ENCODE results near the gene CHCHD6.

The CHCHD6 gene

GRCh38 chr3:126946405-126946804, 242.4 kb downstream of the CHCHD6 start:
- Mint-ChIP-seq H3K9me3 (no peaks in the 10 kb centered on the region), H3K36me3 (peaks cover 17 to 33% of the 10 kb centered on the region in 2 donors), H3K4me3 (no peak overlapping the region), H3K4me1 (peaks cover 19 to 37% of the 10 kb centered on the region in 2 donors), H3K27ac (no peak overlapping the region), H3K27me3 (peaks cover 0 to 3% of the 10 kb centered on the region in 2 donors)
- no peak for ATAC-seq (replicated peaks)
- DNase-seq, result no peak

- H3K27ac Mint-ChIP-seq, result no peak overlapping the region
- DNase-seq, result no peak
- H3K4me3 Mint-ChIP-seq, result no peak overlapping the region
Measured at GRCh38 chr3:126947429-126947828, 243.4 kb downstream of the CHCHD6 start.

GRCh38 chr3:126948980-126949535, 245.0 kb downstream of the CHCHD6 start:
- DNase-seq (no peak), ATAC-seq (replicated peaks) (no peak)
- Mint-ChIP-seq H3K36me3 (peaks cover 11 to 28% of the 10 kb centered on the region in 2 donors), H3K4me1 (peaks cover 22 to 28% of the 10 kb centered on the region in 2 donors), H3K27ac (no peak overlapping the region), H3K9me3 (no peaks in the 10 kb centered on the region), H3K27me3 (peaks cover 0 to 3% of the 10 kb centered on the region in 2 donors), H3K4me3 (no peak overlapping the region)

More at GRCh38 chr3:126947429-126947828, 243.4 kb downstream of the CHCHD6 start:
- ATAC-seq (replicated peaks), result peak in 1 of 2 donors; percentile 38
- peaks cover 0 to 3% of the 10 kb centered on the region in 2 donors for H3K27me3 Mint-ChIP-seq
- peaks cover 19 to 31% of the 10 kb centered on the region in 2 donors for H3K4me1 Mint-ChIP-seq
- no peaks in the 10 kb centered on the region for H3K9me3 Mint-ChIP-seq
- peaks cover 17 to 29% of the 10 kb centered on the region in 2 donors for H3K36me3 Mint-ChIP-seq

GRCh38 chr3:126951561-126951960, 247.5 kb downstream of the CHCHD6 start:
- no peak overlapping the region for H3K4me3 Mint-ChIP-seq
- no peak for ATAC-seq (replicated peaks)

GRCh38 chr3:126952261-126952982, 248.4 kb downstream of the CHCHD6 start:
- H3K4me3 Mint-ChIP-seq, result no peak overlapping the region
- no peak for DNase-seq
- H3K27me3 Mint-ChIP-seq, result no peaks in the 10 kb centered on the region
- H3K27ac Mint-ChIP-seq, result no peak overlapping the region
- H3K9me3 Mint-ChIP-seq, result no peaks in the 10 kb centered on the region
- H3K36me3 Mint-ChIP-seq, result peaks cover 10 to 17% of the 10 kb centered on the region in 2 donors
- H3K4me1 Mint-ChIP-seq, result peaks cover 20 to 36% of the 10 kb centered on the region in 2 donors
- no peak for ATAC-seq (replicated peaks)

More at GRCh38 chr3:126951561-126951960, 247.5 kb downstream of the CHCHD6 start:
- no peak for DNase-seq
- Mint-ChIP-seq H3K27me3 (peaks cover 0 to 3% of the 10 kb centered on the region in 2 donors), H3K4me1 (peaks cover 25 to 37% of the 10 kb centered on the region in 2 donors), H3K9me3 (no peaks in the 10 kb centered on the region), H3K27ac (no peak overlapping the region), H3K36me3 (peaks cover 10 to 21% of the 10 kb centered on the region in 2 donors)

GRCh38 chr3:126952983-126953660, 249.1 kb downstream of the CHCHD6 start:
- Mint-ChIP-seq H3K4me1 (peaks cover 20 to 35% of the 10 kb centered on the region in 2 donors), H3K9me3 (no peaks in the 10 kb centered on the region), H3K4me3 (no peak overlapping the region), H3K27ac (peak overlapping the region; percentile 4), H3K36me3 (peaks cover 10 to 19% of the 10 kb centered on the region in 2 donors), H3K27me3 (no peaks in the 10 kb centered on the region)
- no peak for ATAC-seq (replicated peaks)
- no peak for DNase-seq

- Mint-ChIP-seq H3K4me1 (peaks cover 20 to 35% of the 10 kb centered on the region in 2 donors), H3K36me3 (peaks cover 1 to 14% of the 10 kb centered on the region in 2 donors), H3K9me3 (no peaks in the 10 kb centered on the region), H3K27ac (peak overlapping the region; percentile 99), H3K4me3 (peak overlapping the region; percentile 52 to 77), H3K27me3 (no peaks in the 10 kb centered on the region)
- ATAC-seq (replicated peaks), result peak; percentile 86 to 92
- DNase-seq, result peak; percentile 71
Measured at GRCh38 chr3:126954141-126954842, 250.3 kb downstream of the CHCHD6 start.

- ATAC-seq (replicated peaks), result peak; percentile 75 to 81
Measured at GRCh38 chr3:126955004-126955790, 251.2 kb downstream of the CHCHD6 start.

GRCh38 chr3:126956361-126956760, 252.3 kb downstream of the CHCHD6 start:
- peaks cover 5 to 30% of the 10 kb centered on the region in 2 donors for H3K36me3 Mint-ChIP-seq
- ATAC-seq (replicated peaks), result no peak
- H3K4me1 Mint-ChIP-seq, result peaks cover 33 to 53% of the 10 kb centered on the region in 2 donors
- DNase-seq, result no peak
- no peak overlapping the region for H3K4me3 Mint-ChIP-seq
- peak overlapping the region; percentile 75 for H3K27ac Mint-ChIP-seq
- no peaks in the 10 kb centered on the region for H3K9me3 Mint-ChIP-seq
- H3K27me3 Mint-ChIP-seq, result no peaks in the 10 kb centered on the region

More at GRCh38 chr3:126955004-126955790, 251.2 kb downstream of the CHCHD6 start:
- Mint-ChIP-seq H3K4me3 (no peak overlapping the region), H3K36me3 (peaks cover 2 to 22% of the 10 kb centered on the region in 2 donors), H3K27me3 (no peaks in the 10 kb centered on the region), H3K9me3 (no peaks in the 10 kb centered on the region), H3K27ac (peak overlapping the region; percentile 99), H3K4me1 (peaks cover 21 to 42% of the 10 kb centered on the region in 2 donors)
- DNase-seq, result peak; percentile 82

- Mint-ChIP-seq H3K27ac (peak overlapping the region; percentile 31), H3K27me3 (no peaks in the 10 kb centered on the region)
Measured at GRCh38 chr3:126956866-126957650, 253.0 kb downstream of the CHCHD6 start.

GRCh38 chr3:126957776-126958637, 254.0 kb downstream of the CHCHD6 start:
- Mint-ChIP-seq H3K4me3 (peak overlapping the region in 1 of 2 donors; percentile 36), H3K4me1 (peaks cover 35 to 54% of the 10 kb centered on the region in 2 donors), H3K9me3 (no peaks in the 10 kb centered on the region), H3K27ac (peak overlapping the region; percentile 81), H3K36me3 (peaks cover 5 to 30% of the 10 kb centered on the region in 2 donors), H3K27me3 (no peaks in the 10 kb centered on the region)
- no peak for DNase-seq
- ATAC-seq (replicated peaks), result no peak

More at GRCh38 chr3:126956866-126957650, 253.0 kb downstream of the CHCHD6 start:
- Mint-ChIP-seq H3K4me1 (peaks cover 35 to 56% of the 10 kb centered on the region in 2 donors), H3K9me3 (no peaks in the 10 kb centered on the region), H3K36me3 (peaks cover 5 to 30% of the 10 kb centered on the region in 2 donors), H3K4me3 (no peak overlapping the region)
- no peak for DNase-seq
- ATAC-seq (replicated peaks), result no peak

- H3K27me3 Mint-ChIP-seq, result no peaks in the 10 kb centered on the region
- no peak for ATAC-seq (replicated peaks)
- H3K4me3 Mint-ChIP-seq, result no peak overlapping the region
- peak overlapping the region; percentile 56 for H3K27ac Mint-ChIP-seq
- peaks cover 31 to 51% of the 10 kb centered on the region in 2 donors for H3K4me1 Mint-ChIP-seq
- no peak for DNase-seq
- peaks cover 8 to 36% of the 10 kb centered on the region in 2 donors for H3K36me3 Mint-ChIP-seq
- no peaks in the 10 kb centered on the region for H3K9me3 Mint-ChIP-seq
Measured at GRCh38 chr3:126958638-126959085, 254.6 kb downstream of the CHCHD6 start.

Measured in stimulated activated naive B cell treated with anti-CD40 and anti-IgM and Interleukin-4, amounts not matched to agents 10 μg/mL and 1 μg/mL and 100 μg/mL, for 72 hours (primary cell).